Brain microvascular endothelial cell (primary cell): ENCODE results near the gene ESRRG.
A peak's percentile ranks its signal among the peaks of the same experiment; 100 is the strongest.

Experiments used
- DNase-seq: peaks from one replicate; pipeline ENCODE4 v3.0.0-alpha.2; 2020
- H3K27ac ChIP-seq: fragments of 250-450 bp; sonication (Bioruptor Pico); 2 replicates; pipeline ENCODE4 v1.5.1; 2020; ENCODE audit warnings: mild to moderate bottlenecking, moderate library complexity
- H3K27me3 ChIP-seq: fragments of 250-450 bp; sonication (Bioruptor Pico); replicated peaks from 2 replicates; pipeline ENCODE4 v1.5.1; 2020; ENCODE audit warnings: mild to moderate bottlenecking
- H3K36me3 ChIP-seq: fragments of 250-450 bp; sonication (Bioruptor Pico); replicated peaks from 2 replicates; pipeline ENCODE4 v1.5.1; 2020; ENCODE audit warnings: mild to moderate bottlenecking
- H3K4me3 ChIP-seq: 2 replicates; pipeline ENCODE4 v1.5.1; 2011; ENCODE audit warnings: low read depth, mild to moderate bottlenecking, control low read depth, low read length, moderate library complexity
- CTCF ChIP-seq: IDR thresholded peaks from 2 replicates; pipeline ENCODE4 v1.5.1; 2011; ENCODE audit warnings: low read depth, mild to moderate bottlenecking, moderate library complexity, low read length, control low read depth, inconsistent platforms; ENCODE audit errors: missing control alignments
- in situ Hi-C: cut with HindIII; loops from 2 replicates; pipeline ENCODE4 v1.10.0; 2017; ENCODE audit warnings: low sequenced_read_pairs, low pct_ligation_motif_present

ESRRG gene

GRCh38 chr1:216459651-216460207 is 263.5 kb downstream of the ESRRG start:
- DNase-seq = no peak
- TF ChIP-seq CTCF = no peak
- H3K36me3 ChIP-seq = no peaks in the 10 kb centered on the region
- no peaks in the 10 kb centered on the region for H3K27me3 ChIP-seq
- H3K4me3 ChIP-seq = no peak overlapping the region
- in situ Hi-C loops = no loop called here
- H3K27ac ChIP-seq = no peak overlapping the region

DNA sequence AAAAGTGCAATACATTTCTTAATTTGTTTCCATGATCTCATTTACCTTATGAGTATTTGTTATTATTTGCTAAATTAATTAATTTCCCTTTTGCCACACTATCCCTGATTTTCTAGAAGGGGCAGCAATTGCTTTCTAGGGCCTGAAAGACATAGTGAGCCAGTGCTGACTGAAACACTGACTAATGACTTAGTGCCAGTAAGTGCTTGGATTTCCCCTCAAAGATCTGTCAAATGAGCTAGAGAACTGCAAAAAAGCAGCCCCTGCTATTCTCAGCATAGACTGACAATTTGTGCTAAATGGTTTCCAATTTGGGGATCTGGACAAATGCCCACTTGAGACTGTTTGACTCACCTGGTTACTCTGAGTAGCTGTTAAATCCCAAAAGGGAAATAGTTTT is 264.4 kb downstream of the ESRRG start:
- Histone ChIP-seq H3K27me3 (no peaks in the 10 kb centered on the region), H3K36me3 (no peaks in the 10 kb centered on the region), H3K27ac (no peak overlapping the region), H3K4me3 (no peak overlapping the region)
- TF ChIP-seq CTCF = no peak
- in situ Hi-C loops = no loop called here
- no peak for DNase-seq

DNA sequence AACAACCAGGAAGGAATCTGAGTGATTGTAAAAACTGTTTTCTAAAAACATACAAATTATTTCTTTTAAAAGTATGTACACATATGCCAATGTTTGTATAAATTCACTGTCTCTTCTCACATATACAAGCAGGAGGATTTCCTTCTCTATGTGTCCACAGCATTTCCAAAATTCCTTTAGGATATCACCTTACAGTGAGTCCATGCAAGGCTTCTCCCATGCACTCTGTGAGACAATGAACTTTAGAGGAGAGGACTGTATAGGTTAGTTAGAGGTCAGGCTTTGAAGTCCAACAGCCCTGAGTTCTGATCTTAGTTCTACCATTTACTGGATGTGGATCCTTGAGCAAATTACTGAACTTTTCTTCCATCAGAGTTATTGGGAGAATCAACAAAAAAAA is 265.9 kb downstream of the ESRRG start:
- Histone ChIP-seq H3K27me3 (no peaks in the 10 kb centered on the region), H3K36me3 (no peaks in the 10 kb centered on the region), H3K4me3 (no peak overlapping the region), H3K27ac (peak overlapping the region; percentile 26)
- no peak for TF ChIP-seq CTCF
- peak; percentile 20 for DNase-seq
- in situ Hi-C loops = no loop called here

DNA sequence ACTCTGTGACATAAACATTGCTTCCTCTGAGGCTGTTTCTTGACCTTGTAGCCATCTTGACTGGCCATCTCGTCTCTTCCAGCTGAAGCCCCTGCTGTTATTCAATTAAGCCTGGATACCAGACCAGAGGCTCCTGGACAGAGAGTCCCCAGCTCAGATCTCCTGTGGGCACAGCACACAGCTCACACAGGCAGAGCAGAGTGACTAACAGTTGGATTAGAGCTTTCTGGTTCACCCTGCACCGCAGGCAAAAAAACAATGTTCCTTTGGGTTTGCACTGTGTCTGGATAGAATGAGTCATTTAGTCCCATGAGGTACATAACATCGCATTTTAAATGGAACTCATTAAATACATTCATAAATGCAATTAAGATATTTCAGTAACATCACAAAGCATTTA is 266.5 kb downstream of the ESRRG start:
- H3K27me3 ChIP-seq = no peaks in the 10 kb centered on the region
- in situ Hi-C loops = no loop called here
- no peak overlapping the region for H3K4me3 ChIP-seq
- TF ChIP-seq CTCF = no peak
- H3K36me3 ChIP-seq = no peaks in the 10 kb centered on the region
- DNase-seq = peak; percentile 91
- peak overlapping the region; percentile 26 for H3K27ac ChIP-seq

DNA sequence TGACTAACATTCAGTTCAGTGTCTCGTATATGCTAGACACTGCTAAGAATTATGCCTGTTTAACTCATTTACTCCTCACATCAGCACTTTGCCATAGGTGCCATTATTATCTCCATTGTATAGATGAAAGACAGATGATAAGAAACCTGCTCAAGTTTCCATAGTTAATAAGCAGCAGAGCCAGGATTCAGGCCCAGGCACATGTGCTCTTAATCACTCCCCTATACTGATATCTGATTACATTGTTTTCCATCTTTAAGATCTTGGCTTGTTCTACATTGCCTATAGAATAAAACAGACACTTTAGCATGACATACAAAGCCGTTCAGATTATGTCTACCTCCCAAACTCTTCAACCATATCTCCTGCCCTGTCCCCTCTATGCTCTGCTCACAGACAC is 269.5 kb downstream of the ESRRG start:
- Histone ChIP-seq H3K27me3 (no peaks in the 10 kb centered on the region), H3K36me3 (no peaks in the 10 kb centered on the region), H3K4me3 (no peak overlapping the region), H3K27ac (no peak overlapping the region)
- no peak for DNase-seq
- in situ Hi-C loops = no loop called here
- no peak for TF ChIP-seq CTCF
